AG09319 (cell line): ENCODE measurements around the gene ZNF17.
A peak's percentile ranks its signal among the peaks of the same experiment; 100 is the strongest.

Experiments used
- DNase-seq: peaks from one replicate; pipeline ENCODE4 v3.0.0-alpha.2; 2010; ENCODE audit warnings: low read depth; ENCODE audit errors: extremely low read depth
- TF ChIP-seq, protein P1 (sequence below): IDR thresholded peaks from 2 replicates; pipeline ENCODE4 v1.5.1; 2011; ENCODE audit warnings: low read depth, mild to moderate bottlenecking, inconsistent platforms, low read length, moderate library complexity

ZNF17 gene

DNA sequence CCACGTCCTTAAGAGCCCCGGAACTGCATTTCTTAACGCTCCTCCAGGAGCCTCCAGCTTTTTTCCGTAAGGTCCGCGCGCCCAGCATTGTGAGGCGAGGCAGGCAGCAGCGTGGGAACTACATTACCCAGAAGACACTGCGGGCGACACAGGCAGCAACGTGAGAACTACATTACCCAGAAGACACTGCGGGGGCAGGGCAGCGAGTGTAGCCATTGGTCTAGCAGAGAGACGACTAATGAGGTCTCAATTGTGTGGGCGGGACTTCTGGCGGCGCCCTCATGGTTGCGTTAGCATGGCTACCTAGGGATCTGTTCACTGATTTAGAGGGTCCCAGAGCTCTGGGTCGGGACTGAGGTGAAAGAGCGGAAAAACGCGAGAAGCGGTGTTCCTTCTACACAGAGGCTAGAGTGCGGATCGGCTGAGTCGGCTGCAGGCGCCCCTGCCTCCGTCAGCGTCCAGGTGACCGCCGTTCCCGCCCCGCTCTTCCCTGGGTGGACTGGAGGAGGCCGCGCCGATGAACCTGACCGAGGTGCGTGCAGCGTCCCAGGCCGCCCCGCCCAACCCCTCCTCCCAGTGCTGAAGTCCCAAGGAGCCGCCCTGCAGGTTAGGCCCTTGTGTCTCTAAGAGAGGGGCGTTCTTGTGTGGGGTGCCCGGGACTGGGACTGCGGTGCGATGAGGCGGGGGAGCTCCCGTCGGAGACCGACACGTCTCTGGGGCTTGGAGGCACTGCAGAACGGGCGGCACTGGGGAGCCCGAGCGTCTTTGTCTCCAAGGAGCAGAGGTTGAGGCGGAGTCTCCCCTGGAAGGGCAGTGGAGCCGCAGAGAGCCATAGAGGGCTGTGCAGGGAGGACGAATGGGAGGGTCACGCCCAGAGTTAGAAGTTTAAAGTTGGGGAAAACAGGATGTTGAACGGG, 24.4 kb downstream of the ZNF17 start, which contains the start of gene ZNF749:
Gene ZNF749, plus strand, starts transcription at position 264 of the 917 bp plus-strand sequence. Its CDS starts 254 bp downstream, at position 518.
- peak; percentile 90 for DNase-seq
- TF ChIP-seq, protein P1, sequence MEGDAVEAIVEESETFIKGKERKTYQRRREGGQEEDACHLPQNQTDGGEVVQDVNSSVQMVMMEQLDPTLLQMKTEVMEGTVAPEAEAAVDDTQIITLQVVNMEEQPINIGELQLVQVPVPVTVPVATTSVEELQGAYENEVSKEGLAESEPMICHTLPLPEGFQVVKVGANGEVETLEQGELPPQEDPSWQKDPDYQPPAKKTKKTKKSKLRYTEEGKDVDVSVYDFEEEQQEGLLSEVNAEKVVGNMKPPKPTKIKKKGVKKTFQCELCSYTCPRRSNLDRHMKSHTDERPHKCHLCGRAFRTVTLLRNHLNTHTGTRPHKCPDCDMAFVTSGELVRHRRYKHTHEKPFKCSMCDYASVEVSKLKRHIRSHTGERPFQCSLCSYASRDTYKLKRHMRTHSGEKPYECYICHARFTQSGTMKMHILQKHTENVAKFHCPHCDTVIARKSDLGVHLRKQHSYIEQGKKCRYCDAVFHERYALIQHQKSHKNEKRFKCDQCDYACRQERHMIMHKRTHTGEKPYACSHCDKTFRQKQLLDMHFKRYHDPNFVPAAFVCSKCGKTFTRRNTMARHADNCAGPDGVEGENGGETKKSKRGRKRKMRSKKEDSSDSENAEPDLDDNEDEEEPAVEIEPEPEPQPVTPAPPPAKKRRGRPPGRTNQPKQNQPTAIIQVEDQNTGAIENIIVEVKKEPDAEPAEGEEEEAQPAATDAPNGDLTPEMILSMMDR: no peak

DNA sequence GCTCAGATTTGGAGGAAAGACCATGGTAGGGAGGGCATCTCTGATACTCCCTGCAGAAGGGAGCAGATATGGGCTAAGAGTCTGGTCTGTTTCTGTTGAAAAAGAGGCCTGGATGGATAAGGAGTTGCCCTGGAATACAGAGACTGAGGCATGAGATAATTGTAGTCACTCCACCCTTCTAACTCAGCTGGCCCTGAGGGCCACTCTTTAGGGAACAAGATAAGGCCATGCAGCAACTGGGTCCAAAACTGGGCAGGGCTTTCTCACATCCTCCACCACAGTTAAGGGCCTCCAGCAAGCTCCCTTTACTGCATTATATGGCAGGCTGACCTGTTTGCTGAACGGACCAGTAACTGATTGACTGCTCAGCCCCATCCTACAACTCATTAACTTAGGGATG, 25.5 kb downstream of the ZNF17 start:
- TF ChIP-seq, protein P1: no peak
- DNase-seq: no peak

DNA sequence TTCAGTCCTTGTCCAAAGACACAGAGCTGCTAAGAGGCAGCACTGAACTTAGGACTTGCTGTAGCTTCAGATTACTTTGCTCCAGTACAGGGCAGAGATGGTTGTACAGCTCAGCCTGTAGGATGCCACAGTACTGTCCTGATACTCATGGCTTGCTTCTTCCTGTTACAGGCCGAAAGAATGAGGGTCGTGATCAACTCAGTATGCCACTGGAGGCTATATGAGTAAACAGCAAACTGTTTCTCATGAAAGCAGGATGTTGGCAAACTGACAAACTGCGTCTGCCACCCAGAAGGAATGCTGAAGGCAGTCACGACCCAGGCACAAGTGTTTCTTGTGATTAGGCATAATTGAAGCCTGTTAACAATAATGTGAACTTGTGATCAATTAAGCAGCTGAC, 27.0 kb downstream of the ZNF17 start:
- DNase-seq: no peak
- TF ChIP-seq, protein P1: no peak

DNA sequence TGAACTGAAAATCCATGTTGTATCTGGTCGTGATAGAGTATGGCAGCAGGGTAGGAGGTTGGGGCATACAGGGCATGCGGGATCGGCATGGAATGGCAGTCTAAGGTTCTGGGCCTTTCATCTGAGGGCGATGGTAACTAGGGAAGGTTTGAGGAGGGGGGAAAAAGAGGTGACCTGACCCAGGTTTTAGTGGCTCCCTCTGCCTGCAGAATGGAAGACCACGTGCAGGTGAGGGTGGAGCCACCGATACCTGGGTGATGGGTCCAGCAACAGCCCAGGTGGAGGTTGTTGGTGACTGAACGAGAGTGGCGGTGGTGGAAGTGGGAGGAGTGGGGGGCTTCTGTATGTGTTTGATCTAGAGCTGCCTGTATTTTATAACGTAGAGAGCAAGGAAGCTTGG, 28.0 kb downstream of the ZNF17 start:
- no peak for DNase-seq
- TF ChIP-seq, protein P1: no peak

DNA sequence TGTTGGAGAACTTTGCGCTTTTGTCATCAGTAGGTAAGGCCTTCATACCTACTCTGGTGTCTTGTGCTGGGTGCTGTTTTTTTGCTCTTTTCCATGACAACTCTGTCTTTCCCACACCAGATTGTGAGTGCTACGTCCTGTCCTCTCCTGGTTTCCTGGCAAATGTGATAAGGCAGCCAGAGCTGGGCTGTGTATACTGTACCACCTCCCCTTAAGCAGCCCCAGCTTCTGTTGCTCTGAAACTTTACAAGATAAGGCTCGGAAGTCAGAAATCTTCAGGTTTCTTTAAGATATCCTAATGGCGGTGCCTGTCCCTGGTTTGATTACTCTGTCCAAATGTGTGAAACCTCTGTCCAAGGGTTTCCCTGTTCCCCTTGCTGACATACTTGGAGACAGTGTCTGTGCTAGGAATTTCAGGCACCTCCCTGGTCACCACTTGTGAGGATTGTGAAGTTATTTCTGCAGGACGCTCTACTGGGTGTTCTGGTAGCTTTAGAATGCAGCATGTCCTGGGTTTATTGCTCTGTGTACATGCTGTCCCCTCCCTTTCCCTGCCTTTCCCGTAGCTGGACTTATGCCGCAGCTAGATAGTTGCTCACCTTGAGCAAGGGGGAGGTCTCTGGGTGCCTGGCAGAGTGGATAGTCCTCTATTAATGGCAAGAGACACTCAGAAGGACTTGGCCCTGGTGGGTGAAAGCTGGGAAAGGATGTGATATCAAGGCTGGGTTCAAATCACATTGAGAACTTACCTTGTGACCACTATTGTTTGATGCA, 31.2 kb downstream of the ZNF17 start:
- TF ChIP-seq, protein P1: no peak
- DNase-seq: no peak

DNA sequence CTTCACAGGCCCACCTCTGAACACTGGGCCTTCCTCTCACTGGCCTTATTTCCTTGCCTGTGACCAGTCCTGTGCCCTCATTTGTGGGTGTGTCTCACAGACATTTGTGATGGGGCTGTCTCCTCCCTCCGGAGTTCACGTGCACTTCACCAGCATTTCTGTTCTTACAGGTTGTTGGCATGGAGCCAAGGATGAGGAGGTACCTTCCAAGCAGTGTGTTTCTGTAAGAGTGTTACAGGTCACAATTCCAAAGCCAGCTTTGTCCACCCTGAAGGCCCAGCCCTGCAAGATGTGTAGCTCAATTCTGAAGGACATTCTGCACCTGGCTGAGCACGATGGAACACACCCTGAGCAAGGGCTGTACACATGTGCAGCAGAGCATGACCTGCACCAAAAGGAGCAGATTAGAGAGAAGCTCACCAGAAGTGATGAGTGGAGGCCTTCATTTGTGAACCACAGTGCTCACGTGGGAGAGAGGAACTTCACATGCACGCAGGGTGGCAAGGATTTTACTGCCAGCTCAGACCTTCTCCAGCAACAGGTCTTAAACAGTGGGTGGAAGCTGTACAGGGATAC, 32.2 kb downstream of the ZNF17 start:
- TF ChIP-seq, protein P1: no peak
- DNase-seq: no peak
